HepG2 (cell line): ENCODE data around the gene OXLD1. TPM values are rescaled to one million over a fixed set of nuclear protein-coding genes. Genes with fewer than 3 reads are reported as not detected.

ENCODE experiments used
- AFF4 ChIP-seq: sonication (generic); formaldehyde crosslinking; IDR thresholded peaks from 2 replicates; pipeline ENCODE4 v1.4.0; 2020; ENCODE audit warnings: missing genetic modification reagents
- BRF2 ChIP-seq: sonication (generic); formaldehyde crosslinking; IDR thresholded peaks from 2 replicates; pipeline ENCODE4 v1.8.1; 2022; ENCODE audit warnings: mild to moderate bottlenecking, missing genetic modification reagents
- DMTF1 ChIP-seq: sonication (generic); formaldehyde crosslinking; IDR thresholded peaks from 2 replicates; pipeline ENCODE4 v1.4.0; 2020; ENCODE audit warnings: mild to moderate bottlenecking, missing genetic modification reagents
- EEA1 ChIP-seq: sonication (generic); formaldehyde crosslinking; IDR thresholded peaks from 2 replicates; pipeline ENCODE4 v1.5.1; 2020; ENCODE audit warnings: mild to moderate bottlenecking, missing genetic modification reagents, borderline replicate concordance
- KIAA2018 ChIP-seq: sonication (generic); formaldehyde crosslinking; IDR thresholded peaks from 2 replicates; pipeline ENCODE4 v1.5.0; 2020; ENCODE audit warnings: mild to moderate bottlenecking, missing genetic modification reagents, borderline replicate concordance
- ONECUT2 ChIP-seq: sonication (generic); formaldehyde crosslinking; IDR thresholded peaks from 2 replicates; pipeline ENCODE4 v1.4.0; 2020; ENCODE audit warnings: missing genetic modification reagents
- SMC3 ChIP-seq: IDR thresholded peaks from 2 replicates; pipeline ENCODE4 v1.6.1; 2011; ENCODE audit warnings: low read length, improper control_type of control experiment
- WIZ ChIP-seq: sonication (generic); formaldehyde crosslinking; IDR thresholded peaks from 2 replicates; pipeline ENCODE4 v1.5.1; 2020; ENCODE audit warnings: mild to moderate bottlenecking, missing genetic modification reagents
- ZBTB7B ChIP-seq: sonication (generic); formaldehyde crosslinking; IDR thresholded peaks from 2 replicates; pipeline ENCODE4 v1.4.0; 2020; ENCODE audit warnings: missing genetic modification reagents
- ZNF256 ChIP-seq: sonication (generic); formaldehyde crosslinking; conservative IDR thresholded peaks from 2 replicates; pipeline ENCODE4 v1.4.0; 2020; ENCODE audit warnings: missing genetic modification reagents
- ZNF33B ChIP-seq: sonication (generic); formaldehyde crosslinking; IDR thresholded peaks from 2 replicates; pipeline ENCODE4 v1.5.1; 2020; ENCODE audit warnings: mild to moderate bottlenecking, missing genetic modification reagents
- ZNF350 ChIP-seq: sonication (generic); formaldehyde crosslinking; IDR thresholded peaks from 2 replicates; pipeline ENCODE4 v1.4.0; 2020; ENCODE audit warnings: mild to moderate bottlenecking, low read depth, missing genetic modification reagents, borderline replicate concordance
- polyA plus RNA-seq, 8 experiments: library from polyadenylated mRNA; depleted of rRNA in 3 of 8; stranded (reverse) in 7 of 8; unstranded in 1 of 8; fragments of >200 nt; fragmentation: Illumina TruSeq in 4 of 8; extraction: Trizol in 4 of 8; gene quantifications; 2 replicates each; pipeline versions ENCODE4 v1.2.1 to v1.2.3, GENCODE V29; 2011 to 2016; ENCODE audit warnings: low read depth in 4 of 8, missing spikeins in 1 of 8, mixed read lengths in 1 of 8; ENCODE audit not compliant: insufficient read depth in 1 of 8
- total RNA-seq, 5 experiments: library from RNA; depleted of rRNA; stranded (reverse); fragments of >200 nt; fragmentation: Illumina TruSeq; extraction: Trizol; gene quantifications; 2 replicates each; pipeline ENCODE4 v1.2.3, GENCODE V29; 2016; ENCODE audit warnings: low read depth in 1 of 5

Gene OXLD1
- total and polyA plus RNA-seq, 2 of the 13 experiments (the other 11 are each of a cell fraction or from before 2014, with no cell fraction given): 27.1 to 37.5 TPM

GRCh38 chr17:81635973-81636504 lies 30.4 kb downstream of the OXLD1 start (continued):
- TF ChIP-seq KIAA2018 (CRISPR knock-in tag): no peak
- TF ChIP-seq ZNF256: 0 out of 2 replicates have a peak, but pooled peaks have one; percentile 31
- 0 out of 2 replicates have a peak, but pooled peaks have one; percentile 7 for TF ChIP-seq EEA1 (CRISPR knock-in tag)
- 0 out of 2 replicates have a peak, but pooled peaks have one; percentile 14 for TF ChIP-seq ZBTB7B (CRISPR knock-in tag)
- TF ChIP-seq ZNF350 (CRISPR knock-in tag): peak; percentile 15; the same call in 1 of the 2 replicates
- no peak for TF ChIP-seq WIZ (CRISPR knock-in tag)
- TF ChIP-seq DMTF1 (CRISPR knock-in tag): no peak
- TF ChIP-seq BRF2: no peak
- TF ChIP-seq ONECUT2 (CRISPR knock-in tag): no peak
- TF ChIP-seq ZNF33B: peak; percentile 42; the same call in 1 of the 2 replicates
- no peak for TF ChIP-seq SMC3
- TF ChIP-seq AFF4 (CRISPR knock-in tag): 0 out of 2 replicates have a peak, but pooled peaks have one; percentile 21
